Left ventricle myocardium superior (tissue), 1 donor: ENCODE data around the gene SLC6A6. TPM values are rescaled to one million over a fixed set of nuclear protein-coding genes. Genes with fewer than 3 reads are reported as not detected.
"Not testable (repeated sequence)": the region's sequence is repeated elsewhere in the genome, so short reads cannot be mapped to it uniquely, and the experiment has no call there.

Experiments
- ATAC-seq: fragments of 200-7000 bp; cut with Tn5 transposase; one replicate; pipeline ENCODE4 v1.9.1; 2020; ENCODE audit warnings: mild to moderate bottlenecking, moderate library complexity
- DNase-seq: peaks from one replicate; pipeline ENCODE4 v3.0.0-alpha.2; 2020
- intact Hi-C: fragments of 100-400 bp; cut with micrococcal nuclease; formaldehyde crosslinking; loops from one replicate; pipeline ENCODE4 v1.11.0; 2022
- total RNA-seq: library from RNA; stranded (reverse); fragmentation: NEBNext Ultra II Directional; extraction: Animal tissue kit (Norgen Biotek cat#: 25700); gene quantifications from one replicate; pipeline ENCODE4 v1.2.1, GENCODE V29; 2021
- donor health status: DM: no; HTN: yes; CAD: no; lungs with severe emphysema.

Gene SLC6A6
- total RNA-seq, 1 donor from 2014 or later: 14.1 TPM

DNA sequence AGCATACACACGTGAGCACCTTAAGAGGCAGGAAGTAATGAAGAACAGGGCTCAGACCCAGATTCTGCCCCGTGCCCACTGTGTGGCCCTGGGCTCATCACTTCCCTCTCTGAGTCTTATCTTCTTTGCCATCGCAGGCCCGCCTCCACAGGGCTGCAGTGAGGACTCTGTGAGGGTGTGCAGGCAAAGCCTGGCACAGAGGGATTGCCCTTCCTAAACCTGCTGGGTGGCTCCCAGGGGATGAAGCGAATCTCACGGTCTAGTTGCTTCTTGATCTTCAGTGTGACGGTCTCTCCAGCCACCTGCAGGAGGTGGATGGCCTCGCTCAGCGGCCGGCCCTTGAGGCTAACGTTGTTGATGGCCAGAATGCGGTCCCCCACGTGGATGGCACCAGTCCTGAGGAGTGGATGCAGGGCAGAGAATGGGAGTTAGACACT is 104.9 kb downstream of the SLC6A6 start:
- intact Hi-C loops: loop anchor here (5.0 kb wide), 1 partner anchor 40 kb away; no protein-coding TSS in a partner anchor
- DNase-seq: no peak
- no peak for ATAC-seq

DNA sequence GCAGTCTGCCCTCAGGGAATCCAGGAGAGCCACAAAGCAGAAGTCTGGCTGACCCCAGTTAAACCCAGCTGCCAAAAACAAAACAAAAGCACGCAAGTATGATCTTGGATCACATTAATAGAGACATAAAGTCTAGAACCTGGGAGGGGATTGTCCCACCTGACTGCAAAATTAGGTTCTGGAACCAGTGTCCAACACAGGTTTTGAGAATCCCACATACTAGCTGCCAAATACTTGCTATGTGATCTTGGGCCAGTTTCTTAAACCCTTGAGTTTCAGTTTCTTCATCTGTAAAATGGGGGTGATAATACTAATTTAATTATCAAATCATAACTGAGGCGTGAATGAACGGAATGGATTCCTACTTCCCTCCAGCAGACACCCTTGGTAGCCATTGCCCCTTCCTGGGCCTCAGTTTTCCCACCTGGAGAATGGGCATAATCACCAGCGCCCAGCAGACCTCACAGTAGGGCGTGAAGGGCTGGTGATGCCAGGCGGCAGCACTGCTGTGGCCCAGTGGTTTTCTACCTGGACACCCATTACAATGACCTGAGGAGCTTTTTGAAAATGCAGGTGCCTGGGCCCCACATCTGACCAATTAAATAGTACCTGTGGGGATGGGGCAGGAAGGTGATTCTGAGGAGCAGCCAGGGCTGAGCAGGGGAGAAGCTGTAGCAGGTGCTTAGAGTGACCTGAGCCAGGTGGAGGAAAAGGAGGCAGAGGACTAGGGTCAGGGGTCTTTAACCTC is 105.5 kb downstream of the SLC6A6 start:
- ATAC-seq: no peak
- intact Hi-C loops: loop anchor here (5.0 kb wide), 1 partner anchor 39 kb away; no protein-coding TSS in a partner anchor
- no peak for DNase-seq

DNA sequence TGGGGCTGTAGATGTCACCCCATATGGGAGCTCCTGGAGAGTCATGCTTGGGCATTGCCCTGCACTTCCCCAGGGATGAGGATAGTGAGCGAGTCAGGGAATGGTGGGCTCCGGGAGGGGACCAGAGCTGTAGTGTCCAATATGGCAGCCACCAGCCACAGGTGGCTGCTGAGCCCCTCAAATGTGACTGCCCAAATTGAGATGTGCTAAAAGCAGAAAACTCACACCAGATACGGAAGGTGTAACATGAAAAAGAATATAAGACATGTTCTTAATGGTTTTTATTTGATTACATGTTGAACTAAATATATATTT is 106.1 kb downstream of the SLC6A6 start:
- ATAC-seq (no peak), DNase-seq (no peak)
- intact Hi-C loops: loop anchor here (5.0 kb wide), 1 partner anchor 39 kb away; no protein-coding TSS in a partner anchor

DNA sequence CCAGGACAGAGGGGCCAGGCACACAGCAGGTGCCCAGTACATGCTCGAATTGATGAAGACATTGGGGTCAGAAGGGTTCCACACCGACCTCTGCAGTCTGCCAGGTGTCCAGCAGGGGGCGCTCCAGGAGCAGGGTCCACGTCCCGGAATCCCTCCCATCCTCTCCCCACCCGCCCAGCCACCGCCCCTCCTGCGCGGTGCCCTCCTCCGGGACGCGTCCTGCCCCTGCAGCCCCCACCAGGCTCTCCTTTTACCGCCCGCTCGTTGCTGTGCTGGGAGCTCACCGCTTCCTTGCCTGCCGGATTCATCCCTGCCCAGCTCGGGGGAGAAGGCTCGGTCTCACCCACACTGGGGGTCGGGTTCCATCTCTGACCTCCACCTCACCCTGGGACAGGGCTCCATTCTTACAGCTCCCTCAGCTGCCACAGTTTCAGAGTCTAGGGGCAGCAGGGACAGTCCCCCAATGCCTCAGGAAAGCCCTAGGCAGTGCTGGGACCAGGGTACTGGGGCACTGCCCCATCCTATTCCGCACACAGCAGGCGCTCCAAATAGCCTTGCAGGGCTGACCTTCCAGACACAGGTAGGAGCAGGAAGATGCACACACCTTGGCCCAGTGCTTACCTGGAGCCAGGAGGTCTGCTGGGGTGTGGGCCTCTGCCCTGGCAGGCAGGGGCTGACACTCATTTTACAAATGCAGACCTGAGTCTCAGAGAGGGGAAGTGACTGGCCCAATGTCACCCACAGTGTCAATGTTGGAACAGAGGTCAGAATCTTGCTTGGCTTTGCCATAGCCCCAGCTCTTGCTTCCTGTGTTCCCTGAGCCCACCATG is 106.8 kb downstream of the SLC6A6 start:
- intact Hi-C loops: loop anchor here (5.0 kb wide), 1 partner anchor 38 kb away; no protein-coding TSS in a partner anchor
- DNase-seq (peak; percentile 84), ATAC-seq (peak; percentile 78)

DNA sequence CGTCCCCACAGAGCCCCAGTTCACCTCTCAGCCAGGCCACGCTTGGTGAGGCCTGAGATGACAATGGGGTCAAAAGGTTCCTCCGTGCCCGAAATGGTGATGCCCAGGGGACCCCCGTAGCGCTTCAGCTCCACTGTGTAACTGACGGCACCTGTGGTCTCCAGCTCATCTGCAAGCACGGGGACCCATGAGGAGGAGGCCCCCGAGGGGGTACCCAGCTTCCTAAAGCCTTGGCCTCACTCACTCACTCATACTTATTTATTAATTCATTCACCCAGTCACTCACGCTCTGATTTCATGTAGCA is 107.3 kb downstream of the SLC6A6 start:
- DNase-seq: no peak
- intact Hi-C loops: loop anchor here (5.0 kb wide), 1 partner anchor 38 kb away; no protein-coding TSS in a partner anchor
- no peak for ATAC-seq

DNA sequence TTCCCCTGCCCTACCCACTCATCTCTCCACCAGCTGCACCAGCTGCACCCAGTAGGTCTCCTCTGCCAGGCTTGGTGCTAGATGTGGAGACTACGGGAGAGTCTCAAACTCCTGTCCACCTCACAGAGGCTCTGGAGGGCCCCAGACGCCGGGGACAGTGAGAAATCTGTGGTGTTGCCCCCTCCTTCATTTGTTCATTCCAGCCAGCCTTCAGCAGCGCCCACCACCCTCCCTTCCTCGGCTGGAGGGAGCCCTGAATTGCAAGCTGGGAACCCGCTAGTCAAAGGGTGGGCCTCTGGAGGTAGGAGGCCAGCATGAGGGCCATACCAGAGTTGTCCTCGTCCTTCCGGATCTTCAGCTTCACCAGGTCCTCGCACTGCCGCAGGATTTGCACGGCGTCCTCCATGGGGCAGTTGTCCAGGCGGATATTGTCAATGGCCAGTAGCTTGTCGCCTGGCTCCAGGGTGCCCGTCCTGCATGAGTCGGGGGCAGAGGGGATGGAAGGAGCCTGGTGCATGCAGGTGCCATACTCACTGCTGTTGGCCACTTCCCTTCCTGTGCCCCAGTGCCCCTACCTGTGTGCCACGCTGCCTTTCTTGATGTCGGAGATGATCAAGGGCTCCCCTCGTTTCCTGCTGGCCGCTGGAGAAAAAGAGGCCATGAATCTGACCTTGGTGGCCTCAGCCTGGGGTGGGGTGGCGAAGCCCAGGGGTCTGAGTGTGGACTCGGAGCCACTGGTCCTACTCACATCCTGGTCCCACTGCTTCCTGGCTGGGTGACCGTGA is 108.6 kb downstream of the SLC6A6 start:
- intact Hi-C loops: no loop called here
- DNase-seq (no peak), ATAC-seq (no peak)

DNA sequence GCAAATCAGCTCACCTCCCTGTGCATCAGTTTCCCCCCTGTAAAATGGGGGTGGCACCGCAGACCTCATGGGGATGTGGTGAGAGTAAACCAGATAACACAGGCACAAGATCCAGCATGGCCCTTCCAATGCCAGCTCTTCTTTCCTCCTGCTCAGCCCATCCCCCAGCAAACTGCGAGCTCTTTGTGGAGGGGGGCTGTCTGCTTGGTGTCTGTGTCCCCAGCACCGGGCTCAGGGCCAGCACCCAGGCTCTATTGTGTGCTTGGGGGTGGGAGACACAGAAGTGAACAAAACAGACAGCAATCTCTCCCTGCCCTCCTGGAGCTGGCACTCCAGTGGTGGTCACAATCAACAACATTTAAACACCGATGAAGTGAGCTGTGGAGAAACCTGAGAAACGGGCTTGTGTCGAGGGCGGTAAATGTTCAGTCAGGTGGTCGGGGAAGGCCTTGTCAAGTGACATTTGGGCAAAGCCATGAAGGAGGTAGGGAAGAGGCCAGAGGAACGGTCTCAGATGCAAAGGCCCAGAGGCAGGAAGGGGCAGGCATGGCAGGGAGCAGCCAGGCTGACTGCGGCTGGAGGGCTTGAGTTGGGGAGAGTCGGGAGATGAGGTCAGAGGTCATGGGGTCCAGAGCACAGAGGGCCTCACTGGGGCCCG is 109.3 kb downstream of the SLC6A6 start:
- ATAC-seq (no peak), DNase-seq (no peak)
- intact Hi-C loops: no loop called here

DNA sequence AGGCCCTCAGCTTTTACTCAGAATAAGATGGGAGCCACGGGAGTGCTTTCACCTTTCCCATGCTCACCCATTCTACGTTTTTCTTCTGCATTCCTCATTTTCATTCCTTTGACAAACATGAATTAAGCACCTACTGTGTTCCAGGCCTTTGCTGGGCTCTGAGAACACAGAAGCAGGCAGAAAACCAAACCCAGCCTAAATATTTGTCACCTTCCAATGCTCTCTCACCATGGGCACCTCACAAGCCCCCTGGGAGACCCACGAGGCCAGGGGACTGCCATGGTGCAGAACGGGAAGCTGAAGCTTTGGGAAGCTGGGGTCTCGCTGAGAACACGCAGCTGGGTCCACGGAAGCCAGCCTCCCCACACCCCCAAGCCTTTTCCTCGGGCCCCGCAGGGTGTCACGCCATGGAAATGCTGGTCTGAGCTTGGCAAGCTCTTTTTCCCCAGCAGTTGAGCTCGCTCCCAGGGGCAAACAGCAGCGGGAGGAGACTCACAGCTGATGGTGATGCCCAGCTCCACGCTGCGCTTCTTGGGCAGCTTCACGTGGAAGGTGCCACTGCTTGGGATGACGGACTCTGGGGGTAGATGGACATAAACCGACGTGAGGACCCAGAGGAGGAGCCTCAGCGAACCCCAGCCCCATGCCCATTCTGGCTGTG is 110.0 kb downstream of the SLC6A6 start:
- no peak for ATAC-seq
- no peak for DNase-seq
- intact Hi-C loops: no loop called here

DNA sequence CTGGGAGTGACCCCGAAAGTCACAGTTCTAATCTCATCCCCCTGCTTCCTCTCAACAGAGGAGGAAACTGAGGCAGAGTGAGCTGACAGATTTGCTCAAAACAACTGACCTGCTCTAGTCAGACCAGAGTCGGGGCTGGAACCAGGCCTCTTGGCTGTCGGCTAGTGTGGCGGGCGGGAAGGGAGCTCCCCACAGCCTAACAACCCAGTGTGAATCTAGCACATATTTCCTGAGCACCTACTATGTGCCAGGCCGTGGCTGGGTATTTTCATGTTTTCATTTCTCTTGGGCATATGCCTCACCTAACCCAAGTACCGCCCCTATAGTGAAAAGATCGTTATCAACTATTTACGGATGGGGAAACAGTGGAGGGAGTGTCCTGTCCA is 110.5 kb downstream of the SLC6A6 start:
- ATAC-seq: no peak
- intact Hi-C loops: no loop called here
- no peak for DNase-seq

DNA sequence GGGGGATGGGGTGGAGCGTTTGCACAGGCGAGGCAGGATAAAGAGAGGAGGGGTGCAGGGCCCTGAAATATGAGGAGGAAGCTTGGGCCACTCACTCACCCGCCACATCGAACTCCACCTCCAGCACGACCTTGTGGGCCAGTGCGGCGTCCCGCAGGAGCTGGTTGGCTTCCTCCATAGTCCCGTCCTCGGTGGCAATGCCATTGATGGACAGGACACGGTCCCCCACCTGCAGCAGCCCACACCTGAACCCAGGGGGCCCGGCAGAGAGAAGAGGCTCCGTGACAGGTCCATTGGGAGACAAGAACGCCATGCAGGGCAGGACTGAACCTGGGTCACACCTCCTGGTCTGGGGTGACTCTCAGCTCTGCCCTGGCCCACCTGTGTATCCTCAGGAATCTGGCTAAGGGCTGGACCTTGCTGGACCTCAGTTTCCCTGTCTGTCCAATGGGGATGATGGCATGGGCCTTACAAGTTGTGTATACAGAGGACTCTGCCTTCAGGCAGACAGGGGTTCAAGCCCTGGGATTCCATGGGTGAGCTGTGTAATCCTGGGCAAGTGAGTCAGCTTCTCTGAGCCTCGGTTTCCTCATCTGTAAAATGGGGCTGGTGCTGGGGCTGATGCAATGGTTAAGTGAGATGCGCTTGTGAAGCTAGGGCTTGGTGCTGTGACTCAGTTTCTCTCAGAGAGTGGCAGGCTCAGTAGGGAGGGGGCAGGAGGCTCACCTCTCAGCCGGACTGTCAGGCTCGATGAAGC is 111.3 kb downstream of the SLC6A6 start:
- DNase-seq: no peak
- intact Hi-C loops: no loop called here
- ATAC-seq: no peak

DNA sequence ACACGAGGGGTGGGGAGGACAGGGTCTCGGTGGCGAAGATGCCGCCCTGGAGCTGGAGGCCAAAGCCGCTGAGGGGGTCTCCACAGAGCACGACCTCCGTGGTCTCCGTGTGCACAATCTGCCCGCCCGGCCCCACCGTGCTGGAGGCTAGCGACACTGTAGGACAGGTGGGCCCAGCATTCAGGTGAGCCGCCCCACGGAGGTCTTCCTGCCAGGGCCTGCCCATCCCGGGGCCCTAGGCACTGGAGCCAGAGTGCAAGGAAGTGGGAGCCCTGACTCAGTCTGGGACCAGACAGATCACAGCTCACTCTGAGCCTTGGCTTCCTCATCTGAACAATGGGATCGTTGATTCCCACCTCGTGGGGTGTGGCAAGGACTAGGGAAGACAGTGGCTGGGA is 111.9 kb downstream of the SLC6A6 start:
- intact Hi-C loops: no loop called here
- DNase-seq (no peak), ATAC-seq (no peak)

DNA sequence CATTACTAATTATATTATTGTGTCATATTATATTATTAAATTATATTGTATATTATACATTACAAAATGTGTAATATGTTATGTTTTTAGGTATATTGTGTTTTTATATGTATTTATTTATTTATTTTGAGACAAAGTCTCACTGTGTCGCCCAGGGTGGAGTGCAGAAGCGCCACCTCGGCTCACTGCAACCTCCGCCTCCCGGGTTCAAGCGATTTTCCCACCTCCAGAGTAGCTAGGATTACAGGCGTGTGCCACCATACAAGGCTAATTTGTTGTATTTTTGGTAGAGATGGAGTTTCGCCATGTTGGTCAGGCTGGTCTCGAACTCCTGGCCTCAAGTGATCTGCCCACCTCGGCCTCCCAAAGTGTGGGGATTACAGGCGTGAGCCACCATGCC is 113.1 kb downstream of the SLC6A6 start:
- DNase-seq, ATAC-seq, intact Hi-C loops: not testable (repeated sequence)

DNA sequence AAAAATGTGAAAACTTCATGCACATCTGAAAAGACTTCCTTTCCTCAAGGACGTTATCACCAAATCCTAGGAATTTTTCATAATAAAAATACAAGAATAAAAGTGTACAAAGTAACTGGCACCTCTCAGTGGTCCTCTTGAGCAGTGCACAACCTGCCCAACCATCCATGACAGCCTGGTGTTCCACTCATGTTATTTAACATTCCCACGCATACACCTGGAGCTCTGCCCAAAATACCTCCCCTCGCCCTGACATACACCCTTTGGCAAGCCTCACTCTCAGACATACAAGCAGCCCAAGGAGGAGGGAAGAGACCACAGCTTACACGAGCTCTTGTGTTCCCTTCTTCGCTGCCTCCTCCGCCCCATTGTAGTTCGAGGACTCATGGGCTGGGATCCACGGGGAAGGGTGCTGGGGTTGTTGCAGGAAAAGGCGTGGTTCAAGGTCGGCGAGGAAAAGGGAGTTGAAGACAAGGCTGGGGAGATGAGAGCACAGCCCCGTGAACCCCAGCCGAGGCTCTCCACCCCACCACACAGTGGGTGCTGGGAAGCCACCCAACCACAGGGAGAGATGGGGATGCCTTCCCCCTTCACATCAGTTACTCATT is 114.4 kb downstream of the SLC6A6 start:
- ATAC-seq: no peak
- intact Hi-C loops: no loop called here
- no peak for DNase-seq

DNA sequence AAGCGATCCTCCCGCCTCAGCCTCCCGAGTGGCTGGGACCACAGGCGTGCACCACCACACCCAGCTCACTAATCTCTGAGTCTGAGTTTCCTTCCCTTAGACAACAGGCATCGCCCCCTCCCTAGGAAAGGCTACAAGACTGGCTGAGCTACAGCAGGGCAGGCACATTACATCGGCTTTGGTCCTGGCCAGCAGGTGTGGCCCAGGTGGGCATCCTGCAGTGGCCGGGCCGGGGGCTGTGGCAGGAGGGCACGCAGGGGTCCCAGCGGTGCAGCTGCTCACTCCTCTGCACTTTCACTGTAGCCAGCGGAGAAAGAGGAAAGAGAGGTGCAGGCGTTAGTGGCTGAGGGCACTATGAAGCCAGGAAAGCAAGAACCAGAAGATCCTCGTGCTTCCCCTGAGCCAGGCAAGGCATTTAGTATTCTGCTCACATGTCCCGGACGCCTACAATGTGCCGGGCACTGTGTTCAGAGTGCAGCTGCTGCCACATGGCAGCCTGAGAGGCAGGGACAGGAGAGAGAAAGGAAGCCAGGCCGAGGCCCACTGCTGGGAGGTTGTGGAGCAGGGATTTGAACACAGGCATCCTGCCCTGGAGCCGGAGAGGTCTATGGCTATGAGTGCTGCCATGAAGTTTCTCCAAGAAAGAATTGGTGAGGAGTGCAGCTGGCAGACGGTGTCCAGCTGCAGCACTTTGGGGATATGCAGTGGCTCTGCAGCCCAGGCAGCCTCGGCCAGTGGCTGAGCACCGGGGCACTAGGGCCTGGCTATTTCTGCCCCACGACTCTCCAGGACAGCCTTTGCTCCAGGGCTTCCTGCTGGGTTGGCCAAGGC is 115.4 kb downstream of the SLC6A6 start:
- intact Hi-C loops: no loop called here
- ATAC-seq: peak; percentile 15
- peak; percentile 46 for DNase-seq

DNA sequence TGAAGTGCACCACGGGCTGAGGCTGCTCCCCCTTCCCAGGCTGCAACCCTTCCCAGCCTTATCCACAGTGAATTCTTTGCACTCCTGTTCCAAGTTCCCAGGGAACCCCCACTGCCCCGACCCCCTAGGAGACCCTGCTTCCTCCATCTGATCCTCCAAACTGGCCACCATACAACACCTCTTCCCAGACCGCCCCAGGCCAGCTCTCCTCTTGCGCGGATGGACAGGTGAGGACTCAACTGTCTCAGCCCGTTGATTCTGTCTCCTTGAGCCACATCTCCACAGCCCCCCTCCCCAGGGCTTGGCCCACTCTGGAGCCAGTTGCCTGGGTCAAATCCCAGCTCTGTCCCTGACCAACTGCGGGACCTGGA is 116.0 kb downstream of the SLC6A6 start:
- DNase-seq: no peak
- no peak for ATAC-seq
- intact Hi-C loops: no loop called here

DNA sequence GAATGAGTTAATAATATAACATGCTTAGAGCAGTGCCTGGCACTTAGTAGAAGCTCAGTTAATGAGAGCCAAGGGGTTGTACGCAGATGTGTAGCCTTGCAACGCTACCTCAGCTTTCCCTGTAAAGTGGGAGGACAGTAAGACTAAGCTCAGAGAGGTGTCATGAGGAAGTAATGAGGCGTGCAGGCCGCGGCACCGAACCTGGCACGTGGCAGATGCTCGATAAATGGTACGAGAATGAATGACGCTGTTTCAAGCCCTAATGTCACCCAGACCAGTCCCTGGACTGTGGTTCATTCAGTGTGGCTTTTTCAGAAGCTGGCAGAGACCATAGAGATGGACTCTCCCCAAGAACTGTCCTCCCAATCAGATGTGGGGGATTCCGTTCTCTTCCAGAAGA is 116.5 kb downstream of the SLC6A6 start:
- no peak for DNase-seq
- intact Hi-C loops: no loop called here
- ATAC-seq: no peak

DNA sequence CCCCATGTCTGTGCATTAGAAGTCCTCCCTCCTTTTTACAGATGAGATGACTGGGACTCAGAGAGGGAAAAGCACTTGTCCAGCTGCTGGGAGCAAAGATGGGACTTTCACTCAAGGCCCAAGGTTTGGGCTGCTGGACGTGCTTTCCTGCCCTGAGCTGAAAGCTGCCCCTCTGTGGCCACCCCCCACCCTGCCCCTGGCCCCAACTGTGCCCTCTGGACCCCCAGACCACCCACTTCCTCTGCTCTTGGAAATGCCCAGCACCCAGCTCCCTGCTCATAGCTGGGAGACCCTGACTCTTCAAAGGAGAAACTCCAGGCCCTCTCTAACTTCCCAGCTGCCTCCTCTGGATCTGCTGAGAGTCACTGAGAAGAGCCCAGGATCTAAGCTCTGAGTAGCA is 117.0 kb downstream of the SLC6A6 start:
- no peak for ATAC-seq
- intact Hi-C loops: no loop called here
- no peak for DNase-seq
